ENCODE measurements around the gene SLC17A9.
A peak's percentile ranks its signal among the peaks of the same experiment; 100 is the strongest.

SLC17A9 gene

GRCh38 chr20:63006540-63007359, 54.2 kb downstream of the SLC17A9 start, which contains the start of gene BHLHE23:
Gene BHLHE23, minus strand, starts transcription at chr20:63006964. Its CDS starts 190 bp downstream, at chr20:63006774.
- DNase-seq, result no peak

- no peak for DNase-seq
Observed at GRCh38 chr20:63007360-63007645, 54.8 kb downstream of the SLC17A9 start.

GRCh38 chr20:63007646-63008488, 55.4 kb downstream of the SLC17A9 start:
- no peak for DNase-seq

- DNase-seq, result no peak
Observed at GRCh38 chr20:63008541-63009044, 56.1 kb downstream of the SLC17A9 start.

GRCh38 chr20:63009045-63009961, 56.8 kb downstream of the SLC17A9 start:
- DNase-seq, result peak; percentile 15

- no peak for DNase-seq
Observed at GRCh38 chr20:63009988-63010769, 57.7 kb downstream of the SLC17A9 start.

GRCh38 chr20:63011798-63012197, 59.3 kb downstream of the SLC17A9 start:
- no peak for DNase-seq

GRCh38 chr20:63013207-63013606, 60.7 kb downstream of the SLC17A9 start:
- DNase-seq, result no peak

GRCh38 chr20:63014287-63014686, 61.8 kb downstream of the SLC17A9 start:
- no peak for DNase-seq

- peak; percentile 78 for DNase-seq
Observed at GRCh38 chr20:63014710-63015109, 62.2 kb downstream of the SLC17A9 start.

GRCh38 chr20:63015147-63015661, 62.7 kb downstream of the SLC17A9 start:
- DNase-seq, result no peak

- no peak for DNase-seq
Observed at GRCh38 chr20:63015662-63016361, 63.3 kb downstream of the SLC17A9 start.

GRCh38 chr20:63016514-63017075, 64.1 kb downstream of the SLC17A9 start:
- no peak for DNase-seq

- DNase-seq, result no peak
Observed at GRCh38 chr20:63017076-63017825, 64.7 kb downstream of the SLC17A9 start.

GRCh38 chr20:63017826-63018411, 65.4 kb downstream of the SLC17A9 start:
- no peak for DNase-seq
